H9 (cell line): Measurements from ENCODE around the gene SLC19A1. TPM values are rescaled to one million over a fixed set of nuclear protein-coding genes. Genes with fewer than 3 reads are reported as not detected.

Experiments used
- DNase-seq: peaks from one replicate; pipeline ENCODE4 v3.0.0-alpha.2; 2017
- H2AFZ ChIP-seq: one replicate; pipeline ENCODE4 v1.6.1; 2013; ENCODE audit warnings: mild to moderate bottlenecking, low read length, control low read depth, moderate library complexity
- H2AK5ac ChIP-seq: 2 replicates; pipeline ENCODE4 v1.6.1; 2013; ENCODE audit warnings: low read length, control low read depth, mixed read lengths; ENCODE audit not compliant: insufficient read length
- H2BK120ac ChIP-seq: one replicate; pipeline ENCODE4 v1.6.1; 2013; ENCODE audit warnings: low read depth, mild to moderate bottlenecking, low read length, control low read depth, inconsistent platforms; ENCODE audit not compliant: poor library complexity, severe bottlenecking
- H2BK12ac ChIP-seq: 2 replicates; pipeline ENCODE4 v1.6.1; 2013; ENCODE audit warnings: low read length, control low read depth, mixed read lengths, low read depth; ENCODE audit not compliant: insufficient read length
- H2BK15ac ChIP-seq: 2 replicates; pipeline ENCODE4 v1.6.1; 2013; ENCODE audit warnings: low read depth, low read length, control low read depth
- H2BK20ac ChIP-seq: one replicate; pipeline ENCODE4 v1.6.1; 2013; ENCODE audit warnings: low read depth, mild to moderate bottlenecking, low read length, control low read depth, inconsistent platforms; ENCODE audit not compliant: poor library complexity, severe bottlenecking
- H2BK5ac ChIP-seq: 2 replicates; pipeline ENCODE4 v1.6.1; 2013; ENCODE audit warnings: low read length, control low read depth, mixed read lengths; ENCODE audit not compliant: insufficient read length
- H3K14ac ChIP-seq: 2 replicates; pipeline ENCODE4 v1.6.1; 2013; ENCODE audit warnings: low read length, control low read depth; ENCODE audit not compliant: insufficient read depth
- H3K18ac ChIP-seq: 2 replicates; pipeline ENCODE4 v1.6.1; 2013; ENCODE audit warnings: low read depth, mild to moderate bottlenecking, mixed read lengths, low read length, control low read depth; ENCODE audit not compliant: insufficient read length
- H3K23ac ChIP-seq: 2 replicates; pipeline ENCODE4 v1.6.1; 2013; ENCODE audit warnings: low read length, control low read depth, mixed read lengths, low read depth; ENCODE audit not compliant: insufficient read length
- H3K23me2 ChIP-seq: 2 replicates; pipeline ENCODE4 v1.6.1; 2013; ENCODE audit warnings: low read depth, mild to moderate bottlenecking, mixed read lengths, low read length, control low read depth; ENCODE audit not compliant: insufficient read length, poor library complexity, severe bottlenecking
- H3K27ac ChIP-seq: 2 replicates; pipeline ENCODE4 v1.5.1; 2013; ENCODE audit warnings: low read length, control low read depth, mixed read lengths, low read depth; ENCODE audit not compliant: insufficient read length
- H3K27me3 ChIP-seq: 2 replicates; pipeline ENCODE4 v1.6.1; 2013; ENCODE audit warnings: low read length, control low read depth, inconsistent platforms; ENCODE audit not compliant: insufficient read depth
- H3K4ac ChIP-seq: 2 replicates; pipeline ENCODE4 v1.6.1; 2013; ENCODE audit warnings: low read depth, mild to moderate bottlenecking, control low read depth, inconsistent platforms, low read length, moderate library complexity
- H3K4me1 ChIP-seq: 2 replicates; pipeline ENCODE4 v1.6.1; 2013; ENCODE audit warnings: low read length, control low read depth, inconsistent platforms; ENCODE audit not compliant: insufficient read depth
- H3K4me2 ChIP-seq: 2 replicates; pipeline ENCODE4 v1.6.1; 2013; ENCODE audit warnings: low read length, control low read depth, mixed read lengths; ENCODE audit not compliant: insufficient read length, insufficient read depth
- H3K56ac ChIP-seq: 2 replicates; pipeline ENCODE4 v1.6.1; 2013; ENCODE audit warnings: low read depth, mild to moderate bottlenecking, mixed read lengths, low read length, control low read depth; ENCODE audit not compliant: insufficient read length
- H3K79me1 ChIP-seq: 2 replicates; pipeline ENCODE4 v1.6.1; 2013; ENCODE audit warnings: low read depth, mild to moderate bottlenecking, moderate library complexity, low read length, control low read depth, inconsistent platforms; ENCODE audit not compliant: insufficient read depth, poor library complexity, severe bottlenecking
- H3K79me2 ChIP-seq: 2 replicates; pipeline ENCODE4 v1.6.1; 2013; ENCODE audit warnings: low read length, control low read depth, inconsistent platforms; ENCODE audit not compliant: insufficient read depth
- H3K9ac ChIP-seq: 2 replicates; pipeline ENCODE4 v1.6.1; 2013; ENCODE audit warnings: low read length, control low read depth, mixed read lengths; ENCODE audit not compliant: insufficient read length; ENCODE audit errors: extremely low read depth
- H3K9me3 ChIP-seq: one replicate; pipeline ENCODE4 v1.6.1; 2013; ENCODE audit warnings: low read depth, low read length, inconsistent platforms; ENCODE audit not compliant: control insufficient read depth
- H3T11ph ChIP-seq: one replicate; pipeline ENCODE4 v1.6.1; 2013; ENCODE audit warnings: mild to moderate bottlenecking, low read length, control low read depth, inconsistent platforms
- H4K20me1 ChIP-seq: one replicate; pipeline ENCODE4 v1.6.1; 2013; ENCODE audit not compliant: control insufficient read depth, insufficient read length, insufficient read depth
- H4K5ac ChIP-seq: 2 replicates; pipeline ENCODE4 v1.6.1; 2013; ENCODE audit warnings: low read depth, mild to moderate bottlenecking, mixed read lengths, low read length, control low read depth; ENCODE audit not compliant: insufficient read length
- H4K8ac ChIP-seq: replicated peaks from 2 replicates; pipeline ENCODE4 v1.6.1; 2013; ENCODE audit warnings: low read length, control low read depth, mixed read lengths, low read depth; ENCODE audit not compliant: insufficient read length
- H4K91ac ChIP-seq: 2 replicates; pipeline ENCODE4 v1.6.1; 2013; ENCODE audit warnings: low read depth, mild to moderate bottlenecking, moderate library complexity, mixed read lengths, low read length, control low read depth; ENCODE audit not compliant: insufficient read length
- H3K27ac Mint-ChIP-seq, 3 experiments: 2 replicates in 2 of 3; 3 replicates in 1 of 3; pipeline ENCODE4 v1.8.0; 2020 to 2021; ENCODE audit warnings: mixed read lengths in 3 of 3, mild to moderate bottlenecking in 1 of 3, moderate library complexity in 1 of 3
- H3K27me3 Mint-ChIP-seq: 2 replicates; pipeline ENCODE4 v1.8.0; 2021; ENCODE audit warnings: low read depth, mild to moderate bottlenecking, moderate library complexity, mixed read lengths
- H3K36me3 Mint-ChIP-seq, 3 experiments: 2 replicates in 2 of 3; 3 replicates in 1 of 3; pipeline ENCODE4 v1.8.0; 2020 to 2021; ENCODE audit warnings: low read depth in 3 of 3, mixed read lengths in 3 of 3; ENCODE audit not compliant: insufficient read depth in 1 of 3
- H3K4me1 Mint-ChIP-seq, 2 experiments: 2 replicates each; pipeline ENCODE4 v1.8.0; 2020; ENCODE audit warnings: mixed read lengths in 2 of 2
- H3K4me3 Mint-ChIP-seq, 2 experiments: 2 replicates in 1 of 2; 3 replicates in 1 of 2; pipeline ENCODE4 v1.8.0; 2020 to 2021; ENCODE audit warnings: mild to moderate bottlenecking in 2 of 2, mixed read lengths in 2 of 2, moderate library complexity in 1 of 2
- H3K9me3 Mint-ChIP-seq, 2 experiments: 2 replicates in 1 of 2; 3 replicates in 1 of 2; pipeline ENCODE4 v1.8.0; 2020; ENCODE audit warnings: mild to moderate bottlenecking in 2 of 2, mixed read lengths in 2 of 2, moderate library complexity in 1 of 2
- WGBS: extraction: QIAGEN DNeasy Blood & Tissue Kit; methylation state at CpG from one replicate; pipeline ENCODE4 v1.1.7; 2013; ENCODE audit warnings: missing lambda C conversion rate, low lambda C conversion rate, mixed read lengths; ENCODE audit not compliant: insufficient read length; ENCODE audit errors: extremely low coverage; 5-methylcytosine and 5-hydroxymethylcytosine counted together
- total RNA-seq: library from RNA; stranded (reverse); gene quantifications from 2 replicates; pipeline ENCODE4 v1.2.1, GENCODE V29; 2021
- TF ChIP-seq, protein P1 (sequence below): fragments of 200-600 bp; sonication (generic); conservative IDR thresholded peaks from 3 replicates; pipeline ENCODE4 v1.8.0; 2021; ENCODE audit warnings: antibody characterized with exemption, mild to moderate bottlenecking

Gene SLC19A1
- total RNA-seq, 1 experiment from 2014 or later = 32.4 TPM

- peaks cover 44% of the 10 kb centered on the region for H3K27me3 Mint-ChIP-seq
Measured at GRCh38 chr21:45582128-45582527, 39.9 kb upstream of the SLC19A1 start.

More at GRCh38 chr21:45582128-45582527, 39.9 kb upstream of the SLC19A1 start:
- DNase-seq = no peak
- Mint-ChIP-seq H3K36me3 (peaks cover 2 to 17% (median 14%) of the 10 kb centered on the region in 3 experiments; a peak in 4 of 7 replicates), H3K4me3 (no peak overlapping the region), H3K27ac (no peak overlapping the region), H3K4me1 (no peaks in the 10 kb centered on the region), H3K9me3 (peaks cover 38 to 44% of the 10 kb centered on the region in 2 experiments)
- no peak overlapping the region for H3K4me2 ChIP-seq
- H2BK120ac ChIP-seq = no peak overlapping the region
- peaks cover 18% of the 10 kb centered on the region for H3K9me3 ChIP-seq
- no peak overlapping the region for H2BK12ac ChIP-seq
- no peak overlapping the region for H2AFZ ChIP-seq
- no peak overlapping the region for H2AK5ac ChIP-seq
- H3K4me1 ChIP-seq = no peaks in the 10 kb centered on the region
- H3K27ac ChIP-seq = no peak overlapping the region
- no peaks in the 10 kb centered on the region for H4K20me1 ChIP-seq
- no peak overlapping the region for H2BK5ac ChIP-seq
- WGBS = no CpG with 5 or more reads among the region's 5 CpGs
- H3K27me3 ChIP-seq = no peaks in the 10 kb centered on the region
- no peaks in the 10 kb centered on the region for H3K23me2 ChIP-seq
- H3K4ac ChIP-seq = no peak overlapping the region
- H3K18ac ChIP-seq = no peak overlapping the region
- no peaks in the 10 kb centered on the region for H3K79me2 ChIP-seq
- H3K14ac ChIP-seq = no peak overlapping the region
- H3K56ac ChIP-seq = no peak overlapping the region
- no peak overlapping the region for H4K91ac ChIP-seq
- no peak overlapping the region for H2BK15ac ChIP-seq
- H4K5ac ChIP-seq = no peak overlapping the region
- no peak overlapping the region for H3T11ph ChIP-seq
- H3K23ac ChIP-seq = no peak overlapping the region
- no peak overlapping the region for H4K8ac ChIP-seq
- no peak overlapping the region for H2BK20ac ChIP-seq
- H3K79me1 ChIP-seq = no peaks in the 10 kb centered on the region
- TF ChIP-seq, protein P1, sequence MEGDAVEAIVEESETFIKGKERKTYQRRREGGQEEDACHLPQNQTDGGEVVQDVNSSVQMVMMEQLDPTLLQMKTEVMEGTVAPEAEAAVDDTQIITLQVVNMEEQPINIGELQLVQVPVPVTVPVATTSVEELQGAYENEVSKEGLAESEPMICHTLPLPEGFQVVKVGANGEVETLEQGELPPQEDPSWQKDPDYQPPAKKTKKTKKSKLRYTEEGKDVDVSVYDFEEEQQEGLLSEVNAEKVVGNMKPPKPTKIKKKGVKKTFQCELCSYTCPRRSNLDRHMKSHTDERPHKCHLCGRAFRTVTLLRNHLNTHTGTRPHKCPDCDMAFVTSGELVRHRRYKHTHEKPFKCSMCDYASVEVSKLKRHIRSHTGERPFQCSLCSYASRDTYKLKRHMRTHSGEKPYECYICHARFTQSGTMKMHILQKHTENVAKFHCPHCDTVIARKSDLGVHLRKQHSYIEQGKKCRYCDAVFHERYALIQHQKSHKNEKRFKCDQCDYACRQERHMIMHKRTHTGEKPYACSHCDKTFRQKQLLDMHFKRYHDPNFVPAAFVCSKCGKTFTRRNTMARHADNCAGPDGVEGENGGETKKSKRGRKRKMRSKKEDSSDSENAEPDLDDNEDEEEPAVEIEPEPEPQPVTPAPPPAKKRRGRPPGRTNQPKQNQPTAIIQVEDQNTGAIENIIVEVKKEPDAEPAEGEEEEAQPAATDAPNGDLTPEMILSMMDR = no peak
- H3K9ac ChIP-seq = no peak overlapping the region
